HepG2 (cell line): ENCODE data around the gene NRL. TPM values are rescaled to one million over a fixed set of nuclear protein-coding genes. Genes with fewer than 3 reads are reported as not detected.

Source experiments
- AHR ChIP-seq: IDR thresholded peaks from 2 replicates; pipeline ENCODE4 v1.6.1; 2018; ENCODE audit warnings: missing genetic modification reagents, missing compliant biosample characterization
- ARNT ChIP-seq: fragments of 450-650 bp; IDR thresholded peaks from 2 replicates; pipeline ENCODE4 v1.6.1; 2017
- CREB3 ChIP-seq: sonication (generic); formaldehyde crosslinking; IDR thresholded peaks from 2 replicates; pipeline ENCODE4 v1.5.0; 2020; ENCODE audit warnings: missing genetic modification reagents
- DPF2 ChIP-seq: sonication (generic); formaldehyde crosslinking; IDR thresholded peaks from 2 replicates; pipeline ENCODE4 v1.4.0; 2020; ENCODE audit warnings: mild to moderate bottlenecking, low read depth, missing genetic modification reagents, borderline replicate concordance
- GATA4 ChIP-seq: sonication (generic); IDR thresholded peaks from 2 replicates; pipeline ENCODE4 v1.6.1; 2016; ENCODE audit warnings: antibody characterized with exemption, low read depth, borderline replicate concordance
- KLF9 ChIP-seq: IDR thresholded peaks from 2 replicates; pipeline ENCODE4 v1.6.1; 2016; ENCODE audit warnings: low read depth
- NCOR1 ChIP-seq: fragments of 200-600 bp; sonication (generic); IDR thresholded peaks from 2 replicates; pipeline ENCODE4 v1.7.0; 2017; ENCODE audit warnings: antibody characterized with exemption, low read length, borderline replicate concordance
- RAD21 ChIP-seq: fragments of 450-650 bp; formaldehyde crosslinking; IDR thresholded peaks from 2 replicates; pipeline ENCODE4 v1.5.0; 2020; ENCODE audit warnings: mild to moderate bottlenecking
- ZNF180 ChIP-seq: sonication (generic); formaldehyde crosslinking; IDR thresholded peaks from 2 replicates; pipeline ENCODE4 v1.4.0; 2020; ENCODE audit warnings: low read depth, missing genetic modification reagents, borderline replicate concordance
- ZNF33B ChIP-seq: sonication (generic); formaldehyde crosslinking; IDR thresholded peaks from 2 replicates; pipeline ENCODE4 v1.5.1; 2020; ENCODE audit warnings: mild to moderate bottlenecking, missing genetic modification reagents
- ZNF350 ChIP-seq: sonication (generic); formaldehyde crosslinking; IDR thresholded peaks from 2 replicates; pipeline ENCODE4 v1.4.0; 2020; ENCODE audit warnings: mild to moderate bottlenecking, low read depth, missing genetic modification reagents, borderline replicate concordance
- ZNF556 ChIP-seq: sonication (generic); formaldehyde crosslinking; IDR thresholded peaks from 2 replicates; pipeline ENCODE4 v1.4.0; 2020; ENCODE audit warnings: mild to moderate bottlenecking, missing genetic modification reagents, borderline replicate concordance
- ZNF614 ChIP-seq: IDR thresholded peaks from 2 replicates; pipeline ENCODE4 v1.6.1; 2018; ENCODE audit warnings: missing biosample characterization, missing genetic modification reagents, inconsistent platforms, borderline replicate concordance
- ZNF646 ChIP-seq: sonication (generic); formaldehyde crosslinking; IDR thresholded peaks from 2 replicates; pipeline ENCODE4 v1.9.0; 2021; ENCODE audit warnings: mild to moderate bottlenecking, missing genetic modification reagents
- ZNF770 ChIP-seq: sonication (generic); formaldehyde crosslinking; IDR thresholded peaks from 2 replicates; pipeline ENCODE4 v1.5.0; 2020; ENCODE audit warnings: mild to moderate bottlenecking, missing genetic modification reagents
- ZNF883 ChIP-seq: sonication (generic); formaldehyde crosslinking; IDR thresholded peaks from 2 replicates; pipeline ENCODE4 v1.5.1; 2020; ENCODE audit warnings: mild to moderate bottlenecking, missing genetic modification reagents; ENCODE audit errors: not compliant biosample characterization
- polyA plus RNA-seq, 8 experiments: library from polyadenylated mRNA; depleted of rRNA in 3 of 8; stranded (reverse) in 7 of 8; unstranded in 1 of 8; fragments of >200 nt; fragmentation: Illumina TruSeq in 4 of 8; extraction: Trizol in 4 of 8; gene quantifications; 2 replicates each; pipeline versions ENCODE4 v1.2.1 to v1.2.3, GENCODE V29; 2011 to 2016; ENCODE audit warnings: low read depth in 4 of 8, missing spikeins in 1 of 8, mixed read lengths in 1 of 8; ENCODE audit not compliant: insufficient read depth in 1 of 8
- total RNA-seq, 5 experiments: library from RNA; depleted of rRNA; stranded (reverse); fragments of >200 nt; fragmentation: Illumina TruSeq; extraction: Trizol; gene quantifications; 2 replicates each; pipeline ENCODE4 v1.2.3, GENCODE V29; 2016; ENCODE audit warnings: low read depth in 1 of 5
- TF ChIP-seq, protein P1 (sequence below): IDR thresholded peaks from 2 replicates; pipeline ENCODE4 v1.6.1; 2016
- TF ChIP-seq, protein P2 (sequence below): IDR thresholded peaks from 2 replicates; pipeline ENCODE4 v1.6.1; 2016; ENCODE audit warnings: low read depth, control low read depth

NRL gene
- total and polyA plus RNA-seq, 2 of the 13 experiments (the other 11 are each of a cell fraction or from before 2014, with no cell fraction given), result 2.5 to 4.7 TPM

- TF ChIP-seq ZNF33B (CRISPR knock-in tag) (no peak), ZNF770 (CRISPR knock-in tag) (no peak), ZNF614 (no peak), ZNF556 (no peak), CREB3 (CRISPR knock-in tag) (no peak), NCOR1 (no peak), ZNF883 (CRISPR knock-in tag) (no peak), GATA4 (no peak), KLF9 (no peak), RAD21 (CRISPR knock-in tag) (no peak), AHR (CRISPR knock-in tag) (no peak), ZNF180 (CRISPR knock-in tag) (no peak), ARNT (no peak), DPF2 (no peak), ZNF646 (CRISPR knock-in tag) (no peak; the same call in 1 of the 2 replicates), ZNF350 (no peak)
- TF ChIP-seq, protein P1, sequence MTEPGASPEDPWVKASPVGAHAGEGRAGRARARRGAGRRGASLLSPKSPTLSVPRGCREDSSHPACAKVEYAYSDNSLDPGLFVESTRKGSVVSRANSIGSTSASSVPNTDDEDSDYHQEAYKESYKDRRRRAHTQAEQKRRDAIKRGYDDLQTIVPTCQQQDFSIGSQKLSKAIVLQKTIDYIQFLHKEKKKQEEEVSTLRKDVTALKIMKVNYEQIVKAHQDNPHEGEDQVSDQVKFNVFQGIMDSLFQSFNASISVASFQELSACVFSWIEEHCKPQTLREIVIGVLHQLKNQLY (CRISPR knock-in tag), result peak; percentile 63; the same call in 1 of the 2 replicates
- TF ChIP-seq, protein P2, sequence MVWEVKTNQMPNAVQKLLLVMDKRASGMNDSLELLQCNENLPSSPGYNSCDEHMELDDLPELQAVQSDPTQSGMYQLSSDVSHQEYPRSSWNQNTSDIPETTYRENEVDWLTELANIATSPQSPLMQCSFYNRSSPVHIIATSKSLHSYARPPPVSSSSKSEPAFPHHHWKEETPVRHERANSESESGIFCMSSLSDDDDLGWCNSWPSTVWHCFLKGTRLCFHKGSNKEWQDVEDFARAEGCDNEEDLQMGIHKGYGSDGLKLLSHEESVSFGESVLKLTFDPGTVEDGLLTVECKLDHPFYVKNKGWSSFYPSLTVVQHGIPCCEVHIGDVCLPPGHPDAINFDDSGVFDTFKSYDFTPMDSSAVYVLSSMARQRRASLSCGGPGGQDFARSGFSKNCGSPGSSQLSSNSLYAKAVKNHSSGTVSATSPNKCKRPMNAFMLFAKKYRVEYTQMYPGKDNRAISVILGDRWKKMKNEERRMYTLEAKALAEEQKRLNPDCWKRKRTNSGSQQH (CRISPR knock-in tag), result peak; percentile 61; the same call in 1 of the 2 replicates
Observed at GRCh38 chr14:24032727-24033418, 81.9 kb downstream of the NRL start (continued).
